Skin epidermis (tissue), 12 donors: ENCODE results near the gene GNA14.
"Not testable (repeated sequence)": the region's sequence is repeated elsewhere in the genome, so short reads cannot be mapped to it uniquely, and the experiment has no call there.

Source experiments
- H3K27ac ChIP-seq, 21 experiments: fragments of 200-600 bp; sonication (generic) in 11 of 21; one replicate each; pipeline ENCODE4 v1.5.0; 2020; ENCODE audit warnings: mild to moderate bottlenecking in 3 of 21, inconsistent platforms in 2 of 21, moderate library complexity in 2 of 21
- H3K4me3 ChIP-seq, 7 experiments: fragments of 200-600 bp; sonication (generic) in 2 of 7; one replicate each; pipeline ENCODE4 v1.5.0; 2020; ENCODE audit warnings: inconsistent platforms in 2 of 7, mild to moderate bottlenecking in 2 of 7, moderate library complexity in 1 of 7

Gene GNA14

DNA sequence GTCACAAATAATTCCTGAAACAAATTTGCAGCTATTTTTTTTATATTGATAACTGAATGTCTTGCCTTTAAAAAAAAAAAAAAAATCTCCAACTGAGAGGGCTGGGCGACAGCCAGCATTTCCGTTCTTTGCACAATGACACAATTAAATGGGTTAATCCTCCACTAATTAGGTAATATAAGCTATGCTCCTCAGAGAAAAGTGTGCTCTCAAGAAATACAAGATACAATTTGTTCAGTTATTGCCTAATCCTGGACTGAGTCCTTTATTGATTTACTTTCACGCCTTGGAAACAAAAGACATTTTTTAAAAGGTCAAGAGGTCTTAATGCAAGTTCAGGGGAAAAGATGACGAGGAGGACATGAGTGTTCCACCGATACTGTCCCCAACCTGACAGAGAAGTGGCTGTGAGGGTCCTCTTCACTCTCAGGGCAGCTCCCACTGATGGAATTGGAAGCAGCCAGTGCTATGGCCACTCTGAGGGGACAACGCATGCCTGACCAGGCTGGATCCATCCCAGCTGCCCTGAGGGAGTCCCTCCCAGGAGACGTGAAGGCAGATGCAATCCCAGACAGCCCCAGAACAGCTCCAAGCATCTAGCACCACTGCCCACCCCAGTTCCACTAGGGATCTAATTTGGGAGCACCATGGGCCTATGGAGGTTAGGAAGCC, 220.7 kb downstream of the GNA14 start:
- Histone ChIP-seq H3K27ac (no peak overlapping the region), H3K4me3 (no peak overlapping the region)

DNA sequence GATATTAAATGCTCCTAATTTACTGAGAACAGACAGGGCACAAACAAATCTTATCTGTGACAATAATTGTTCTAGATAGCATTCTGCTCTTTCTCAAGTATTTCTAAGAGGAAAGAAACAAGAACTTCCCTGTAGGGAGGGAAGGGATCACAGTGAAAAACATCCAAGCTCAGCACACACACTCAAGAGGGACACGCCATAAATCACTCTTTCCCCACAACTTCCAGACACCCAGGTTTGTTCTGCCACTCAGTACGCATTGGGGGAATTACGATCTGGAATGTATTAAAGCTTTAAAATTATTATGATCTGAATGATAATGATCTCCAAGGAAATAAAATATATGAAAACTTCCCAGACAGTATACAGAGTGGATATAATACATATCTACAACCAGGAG, 221.4 kb downstream of the GNA14 start:
- no peak overlapping the region for H3K27ac ChIP-seq
- no peak overlapping the region for H3K4me3 ChIP-seq

DNA sequence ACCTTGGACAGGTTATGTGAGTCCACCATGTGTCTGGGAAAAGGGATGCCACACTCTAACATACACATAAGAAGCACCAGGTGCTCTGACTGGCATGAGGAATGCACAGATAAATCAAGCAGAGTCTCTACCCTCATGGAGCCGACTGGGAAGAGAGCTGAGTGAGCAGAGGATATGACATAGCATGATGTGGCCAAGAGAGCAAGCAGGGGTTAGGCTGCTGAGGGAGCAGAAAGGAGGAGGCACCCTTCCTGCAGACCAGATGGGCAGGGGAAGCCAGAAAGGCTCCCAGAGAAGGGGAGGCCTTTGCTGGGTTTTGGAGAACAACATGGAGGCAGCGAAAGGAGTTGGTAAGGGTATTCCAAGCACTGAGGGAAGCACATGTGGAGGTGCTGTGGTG, 223.1 kb downstream of the GNA14 start:
- H3K4me3 ChIP-seq, result no peak overlapping the region
- no peak overlapping the region for H3K27ac ChIP-seq

DNA sequence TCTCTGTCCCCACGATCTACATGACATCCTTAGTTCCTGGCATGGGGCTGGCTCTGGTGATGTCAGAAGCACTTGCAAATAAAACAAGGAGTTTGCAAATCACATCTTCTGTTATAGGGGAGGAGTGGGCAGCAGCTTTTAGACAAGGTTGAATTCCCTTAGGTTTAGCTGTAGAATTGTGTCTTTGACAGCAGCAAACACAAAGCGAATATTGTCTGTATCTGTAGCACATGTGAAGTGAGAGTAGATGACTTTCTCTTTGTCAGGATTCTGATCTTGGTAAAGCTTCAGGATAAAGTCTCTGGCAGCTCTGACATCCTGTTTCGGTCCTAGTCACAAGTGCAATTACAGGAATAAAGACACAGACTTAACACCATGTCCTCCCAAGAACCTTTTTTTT, 224.3 kb downstream of the GNA14 start:
- H3K27ac ChIP-seq, result no peak overlapping the region
- H3K4me3 ChIP-seq, result no peak overlapping the region

DNA sequence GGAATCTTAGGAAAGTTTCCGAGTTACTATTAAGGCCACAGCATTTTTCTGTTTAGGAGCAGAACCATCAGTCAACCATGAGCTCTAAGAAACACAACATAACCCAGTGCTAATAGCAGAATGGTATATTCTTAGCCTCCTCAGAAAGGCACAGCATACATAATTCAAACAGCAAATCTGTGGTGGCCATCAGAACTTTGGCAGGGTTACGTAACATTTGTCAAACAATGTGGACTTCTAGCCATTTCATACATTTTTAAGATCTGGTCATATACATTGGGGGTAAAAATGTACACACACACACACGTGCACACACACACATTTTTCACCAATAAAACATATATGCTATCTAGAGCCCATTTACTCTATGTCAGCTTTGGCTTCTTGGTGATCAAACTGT, 225.2 kb downstream of the GNA14 start:
- H3K4me3 ChIP-seq, result no peak overlapping the region
- no peak overlapping the region for H3K27ac ChIP-seq

DNA sequence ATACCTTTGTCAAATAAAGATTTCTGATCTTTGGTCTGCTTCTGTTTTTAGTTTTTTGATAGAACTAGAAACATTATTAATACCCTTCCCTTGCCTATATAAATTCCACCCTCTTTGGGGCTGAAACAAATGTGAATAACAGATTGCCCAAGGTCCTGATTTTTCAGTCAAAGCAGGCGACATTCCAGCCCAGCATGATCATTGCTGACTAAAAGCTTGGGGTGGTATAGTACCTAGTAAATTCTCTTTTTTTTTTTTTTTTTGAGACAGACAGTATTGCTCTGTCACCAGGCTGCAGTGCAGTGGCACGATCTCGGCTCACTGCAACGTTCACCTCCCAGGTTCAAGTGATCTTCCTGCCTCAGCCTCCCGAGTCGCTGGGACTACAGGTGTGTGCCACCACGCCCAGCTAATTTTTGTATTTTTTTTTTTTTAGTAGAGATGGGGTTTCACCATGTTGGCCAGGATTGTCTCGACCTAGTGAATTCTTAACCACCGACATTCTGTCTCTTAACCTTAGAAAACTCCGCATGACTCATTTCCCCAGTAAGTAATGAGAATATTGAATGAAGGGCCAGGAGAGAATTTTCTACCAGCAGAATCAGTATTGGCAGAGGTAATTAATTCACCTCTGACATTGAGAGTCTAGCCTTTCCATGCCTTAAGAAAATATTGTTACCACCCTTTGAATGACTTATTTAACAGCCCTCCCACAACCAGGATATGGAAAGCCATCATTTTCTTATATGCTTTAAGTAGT, 226.4 kb downstream of the GNA14 start:
- no peak overlapping the region for H3K4me3 ChIP-seq
- H3K27ac ChIP-seq, result no peak overlapping the region

DNA sequence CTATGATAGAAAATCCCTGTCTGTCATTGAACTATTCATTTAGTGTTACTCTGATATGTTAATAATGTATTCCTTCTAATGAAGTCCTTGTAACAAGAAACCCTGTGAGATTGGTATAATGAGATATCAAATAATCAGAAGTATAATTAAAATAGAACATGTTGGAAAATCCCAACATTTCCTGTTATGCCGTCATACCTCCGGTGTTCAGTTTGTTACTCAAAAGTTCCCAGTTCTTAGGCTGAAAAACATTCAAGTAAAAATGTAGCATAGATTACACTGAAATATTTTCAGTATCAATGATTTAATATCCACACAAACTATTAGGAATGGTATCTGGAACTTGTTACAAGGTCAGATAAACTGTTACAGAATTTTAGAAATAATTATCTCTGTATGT, 227.5 kb downstream of the GNA14 start:
- Histone ChIP-seq H3K27ac (no peak overlapping the region), H3K4me3 (no peak overlapping the region)

DNA sequence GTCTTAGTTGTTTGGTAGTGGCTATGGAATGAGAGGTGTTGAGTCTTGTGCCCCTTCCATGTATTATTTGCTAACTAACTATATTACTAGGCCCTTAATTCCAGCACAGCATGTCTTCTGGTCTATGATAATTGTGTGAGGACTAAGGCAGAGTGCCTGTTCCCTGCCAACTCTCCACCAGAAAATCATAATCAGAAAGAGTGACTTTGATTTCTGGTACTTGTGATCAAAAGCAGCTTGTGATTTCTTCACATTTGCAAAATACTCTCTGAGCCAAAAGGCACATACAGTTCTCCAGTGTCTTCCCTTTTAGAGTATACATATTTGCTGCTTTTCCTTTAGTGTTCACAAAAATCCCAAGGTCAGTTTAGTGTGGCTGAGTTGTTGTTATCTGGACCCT, 229.9 kb downstream of the GNA14 start:
- peak overlapping the region in 1 of 21 experiments; percentile 3 for H3K27ac ChIP-seq

DNA sequence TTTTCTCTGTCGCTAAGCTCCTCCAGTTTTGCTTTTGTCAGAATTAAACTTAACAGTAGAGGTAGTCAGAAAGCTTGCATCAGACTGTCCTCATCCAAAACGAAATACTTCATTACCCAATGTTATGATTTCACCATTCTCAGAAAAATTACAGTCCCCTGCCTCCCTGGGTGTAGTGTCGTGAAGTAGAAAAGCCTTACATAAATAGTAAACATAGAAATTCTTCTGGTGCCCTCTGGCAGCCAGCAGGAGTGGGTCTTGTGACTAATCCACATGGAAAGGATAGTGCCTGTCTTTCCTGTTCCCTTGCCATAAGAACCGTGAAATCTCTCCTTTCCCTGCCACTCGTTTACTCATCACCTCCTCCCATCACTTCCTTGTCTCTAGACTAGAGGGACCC, 230.6 kb downstream of the GNA14 start:
- Histone ChIP-seq H3K27ac (peak overlapping the region in 1 of 21 experiments; percentile 3), H3K4me3 (no peak overlapping the region)

More for the DNA sequence above, 229.9 kb downstream of the GNA14 start:
- no peak overlapping the region for H3K4me3 ChIP-seq

DNA sequence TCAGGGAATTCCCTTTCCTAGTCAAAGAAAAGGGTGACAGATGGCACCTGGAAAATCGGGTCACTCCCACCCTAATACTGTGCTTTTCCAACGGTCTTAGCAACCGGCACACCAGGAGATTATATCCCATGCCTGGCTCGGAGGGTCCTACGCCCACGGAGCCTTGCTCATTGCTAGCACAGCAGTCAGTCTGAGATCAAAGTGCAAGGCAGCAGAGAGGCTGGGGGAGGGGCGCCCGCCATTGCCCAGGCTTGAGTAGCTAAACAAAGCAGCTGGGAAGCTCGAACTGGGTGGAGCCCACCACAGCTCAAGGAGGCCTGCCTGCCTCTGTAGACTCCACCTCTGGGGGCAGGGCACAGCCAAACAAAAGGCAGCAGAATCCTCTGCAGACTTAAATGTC, 239.6 kb downstream of the GNA14 start:
- H3K27ac ChIP-seq, H3K4me3 ChIP-seq: not testable (repeated sequence)

DNA sequence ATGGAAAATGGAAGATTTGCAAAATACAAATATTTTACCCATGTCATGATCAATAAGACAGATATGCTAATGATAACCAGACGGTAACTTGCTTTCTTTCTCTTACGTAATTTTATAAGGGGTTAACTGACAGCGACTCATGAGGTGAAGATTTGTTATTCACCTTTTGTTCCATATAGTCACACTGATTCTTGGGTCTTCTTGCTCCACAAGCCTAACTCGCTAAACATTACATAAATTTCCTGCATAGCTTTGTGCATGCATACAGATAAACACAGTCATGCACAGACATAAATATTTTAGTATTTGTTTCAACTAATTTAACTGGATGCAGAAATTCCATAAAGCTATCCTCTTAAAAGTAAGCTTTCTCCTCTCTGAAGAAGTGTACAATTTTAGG, 244.9 kb downstream of the GNA14 start:
- no peak overlapping the region for H3K4me3 ChIP-seq

DNA sequence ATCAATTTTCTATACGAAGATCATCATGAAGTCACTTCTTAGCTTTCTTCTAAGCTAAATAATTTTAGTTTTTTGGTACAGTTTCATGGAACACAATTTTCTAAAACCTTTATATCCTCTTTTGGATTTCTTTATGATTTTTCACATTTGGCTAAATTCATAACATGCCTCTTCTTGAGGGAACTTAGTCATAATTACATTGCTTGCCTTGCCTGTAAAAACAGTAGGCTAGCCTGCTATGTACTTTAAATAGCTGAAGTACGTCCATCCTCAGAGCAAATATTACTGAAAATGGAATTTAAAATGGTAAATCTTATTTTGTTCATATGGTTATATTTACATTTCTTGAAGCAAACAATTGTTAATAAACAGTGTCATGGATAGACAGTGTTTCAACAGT, 245.8 kb downstream of the GNA14 start:
- Histone ChIP-seq H3K27ac (no peak overlapping the region), H3K4me3 (no peak overlapping the region)

More for the DNA sequence above, 244.9 kb downstream of the GNA14 start:
- H3K27ac ChIP-seq, result no peak overlapping the region

DNA sequence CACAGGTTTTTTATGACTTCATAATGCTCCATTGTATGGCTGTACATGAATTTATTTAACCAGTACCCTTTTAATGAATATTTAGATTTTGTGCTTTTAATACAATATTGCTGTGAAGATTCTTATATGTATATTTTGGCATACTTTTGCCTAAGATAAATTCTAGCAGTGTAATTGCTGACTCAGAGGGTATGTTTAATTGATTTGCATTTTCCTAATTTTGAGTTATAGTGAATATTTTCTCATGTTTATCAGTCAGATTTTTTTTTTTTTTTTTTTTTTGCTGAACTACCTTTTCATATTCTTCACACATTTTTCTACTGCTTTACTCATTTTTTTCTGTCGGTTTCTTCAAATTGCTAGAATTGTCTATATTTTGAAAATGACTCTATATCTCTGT, 248.2 kb downstream of the GNA14 start:
- Histone ChIP-seq H3K27ac (no peak overlapping the region), H3K4me3 (no peak overlapping the region)

DNA sequence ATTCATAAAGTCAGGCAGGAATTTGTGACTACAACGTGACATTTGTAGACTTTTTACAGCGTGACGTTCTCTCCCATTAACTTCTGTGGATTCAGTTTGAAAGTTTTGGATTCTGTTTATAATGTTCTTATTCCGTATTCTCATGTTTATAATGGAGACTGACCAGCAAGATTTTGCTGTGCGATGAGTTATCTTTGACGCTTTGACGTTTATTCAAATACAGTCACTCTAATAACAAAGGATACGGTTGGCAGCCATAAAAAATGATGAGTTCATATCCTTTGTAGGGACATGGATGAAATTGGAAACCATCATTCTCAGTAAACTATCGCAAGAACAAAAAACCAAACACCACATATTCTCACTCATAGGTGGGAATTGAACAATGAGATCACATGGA, 249.5 kb downstream of the GNA14 start:
- H3K27ac ChIP-seq, H3K4me3 ChIP-seq: not testable (repeated sequence)

DNA sequence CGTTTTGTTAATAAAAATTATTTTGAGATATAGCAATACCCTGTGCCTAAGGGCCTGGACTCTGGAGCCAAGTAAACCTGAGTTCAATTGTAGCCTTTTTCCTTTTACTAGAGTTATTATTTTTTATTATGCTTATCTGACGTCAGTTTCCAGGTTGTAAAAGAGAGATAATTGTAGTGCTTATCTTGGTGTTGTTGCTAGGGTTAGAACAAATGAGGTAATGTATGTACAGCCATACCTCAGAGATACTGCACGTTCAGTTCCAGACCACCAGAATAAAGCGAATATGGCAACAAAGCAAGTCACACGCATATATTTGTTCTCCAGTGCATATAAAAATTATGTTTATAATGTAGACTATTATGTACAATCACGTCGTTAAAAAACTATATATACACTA, 255.8 kb downstream of the GNA14 start:
- Histone ChIP-seq H3K4me3 (no peak overlapping the region), H3K27ac (no peak overlapping the region)

DNA sequence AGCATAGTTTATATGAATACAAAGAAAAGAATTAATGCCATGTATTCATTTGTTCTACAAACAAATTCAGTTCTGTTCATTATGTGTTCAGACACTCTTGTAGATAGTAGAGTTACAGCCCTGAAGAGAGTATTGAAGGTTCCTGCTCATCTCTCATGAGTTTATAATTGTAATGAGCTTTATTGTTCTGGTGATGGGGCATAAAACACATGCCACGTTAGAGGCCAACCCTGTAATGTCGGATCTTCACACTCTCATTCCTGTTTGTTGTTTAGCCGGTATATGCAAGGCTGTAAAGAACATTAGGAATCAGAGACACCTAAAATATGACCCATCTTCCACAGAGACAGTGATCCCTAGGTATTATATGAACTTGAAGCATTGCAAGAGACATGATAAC, 256.3 kb downstream of the GNA14 start:
- Histone ChIP-seq H3K27ac (no peak overlapping the region), H3K4me3 (no peak overlapping the region)

DNA sequence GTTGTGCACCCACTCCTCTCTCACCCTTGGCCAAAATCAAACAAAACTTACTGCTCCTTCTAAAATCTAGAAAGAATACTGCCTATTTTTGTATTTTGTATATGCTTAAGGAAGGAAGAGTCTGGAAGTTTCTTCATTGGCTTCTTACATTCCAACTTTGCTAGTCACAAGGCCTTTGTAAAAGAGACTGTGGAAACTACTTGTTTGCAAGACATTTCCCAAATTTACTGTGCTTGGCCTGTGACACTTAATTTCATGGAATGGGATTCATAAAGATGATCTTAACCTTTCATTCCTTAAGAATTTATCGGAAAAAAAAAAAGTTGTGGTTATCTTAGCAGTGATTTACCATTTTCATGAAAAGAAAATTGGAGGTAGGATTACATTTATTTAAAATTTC, 261.9 kb downstream of the GNA14 start:
- Histone ChIP-seq H3K27ac (no peak overlapping the region), H3K4me3 (no peak overlapping the region)

DNA sequence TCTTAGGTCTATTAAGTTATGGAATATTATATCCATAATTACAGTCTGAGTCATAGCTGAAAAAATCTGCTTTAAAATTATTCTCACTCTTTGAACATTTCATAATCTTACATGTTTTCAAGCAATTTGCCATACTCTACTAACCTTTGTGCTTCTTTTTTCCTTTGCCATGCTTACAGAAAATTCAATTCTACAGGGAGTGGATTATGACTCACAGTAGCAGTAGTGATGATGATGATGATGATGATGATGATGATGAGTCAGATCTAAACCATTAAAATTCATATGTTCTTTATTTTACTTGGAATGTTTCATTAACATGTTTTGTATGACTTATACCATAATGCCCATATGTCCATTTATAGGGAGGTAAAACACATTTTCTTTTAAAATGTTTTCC, 263.7 kb downstream of the GNA14 start:
- no peak overlapping the region for H3K4me3 ChIP-seq
- no peak overlapping the region for H3K27ac ChIP-seq

DNA sequence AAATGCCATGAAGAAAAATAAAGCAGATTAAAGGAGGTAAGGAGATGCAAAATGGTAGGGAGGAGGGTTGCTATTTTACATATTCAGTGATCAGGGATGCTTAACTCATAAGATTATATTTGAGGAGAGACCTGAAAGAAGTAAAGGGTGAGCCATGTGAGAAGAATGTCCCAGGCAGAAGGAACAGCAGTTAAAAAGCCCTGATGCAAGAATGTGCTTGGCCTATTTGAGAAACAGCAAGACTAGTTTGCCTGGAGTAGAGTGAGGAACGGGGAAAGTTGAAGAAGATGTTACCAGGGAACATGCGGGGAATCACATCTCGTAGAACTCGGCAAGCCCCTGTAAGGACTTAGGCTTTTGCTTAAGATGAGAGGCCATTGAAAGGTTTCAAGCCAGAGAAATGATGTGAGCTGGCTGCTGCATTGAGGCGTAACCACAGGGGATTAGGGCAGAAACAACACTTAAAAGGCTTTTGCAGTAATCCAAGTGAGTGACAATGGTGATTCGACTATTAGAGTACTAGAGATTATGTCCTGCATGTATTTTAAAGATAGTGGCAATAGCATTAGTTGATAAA, 272.1 kb downstream of the GNA14 start:
- H3K27ac ChIP-seq, result no peak overlapping the region
- H3K4me3 ChIP-seq, result no peak overlapping the region

DNA sequence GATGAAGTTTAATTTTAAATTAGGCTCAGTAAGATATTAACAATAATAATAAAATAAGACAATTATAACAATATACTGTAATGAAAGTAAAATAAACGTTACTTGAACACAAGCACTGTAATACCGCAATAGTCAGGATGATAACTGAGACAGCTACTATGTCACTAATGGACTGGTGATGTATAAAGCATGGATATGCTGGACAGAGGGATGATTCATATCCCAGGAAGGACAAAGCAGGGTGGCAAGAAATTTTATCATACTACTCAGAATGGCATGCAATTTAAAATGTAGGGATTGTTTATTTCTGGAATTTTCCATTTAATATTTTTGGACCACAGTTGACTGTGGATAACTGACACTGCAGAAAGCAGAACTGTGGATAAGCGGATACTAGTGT, 273.9 kb downstream of the GNA14 start:
- Histone ChIP-seq H3K27ac (no peak overlapping the region), H3K4me3 (no peak overlapping the region)
